Vagina (tissue), 2 donors: Measurements from ENCODE around the gene MAFF. TPM values are rescaled to one million over a fixed set of nuclear protein-coding genes. Genes with fewer than 3 reads are reported as not detected.
A peak's percentile ranks its signal among the peaks of the same experiment; 100 is the strongest.

Source experiments
- DNase-seq, 2 donors: peaks; one replicate each; pipeline ENCODE4 v3.0.0-alpha.2; 2017; ENCODE audit errors: extremely low spot score in 2 of 2
- H3K27ac ChIP-seq: fragments of 200-600 bp; sonication (generic); one replicate; pipeline ENCODE4 v1.5.1; 2019
- H3K27me3 ChIP-seq: fragments of 200-600 bp; sonication (generic); one replicate; pipeline ENCODE4 v1.5.1; 2019
- H3K36me3 ChIP-seq, 2 donors: fragments of 200-600 bp; sonication (generic); one replicate each; pipeline ENCODE4 v1.5.1; 2017 to 2019
- H3K4me1 ChIP-seq: fragments of 200-600 bp; sonication (generic); one replicate; pipeline ENCODE4 v1.5.1; 2019
- H3K4me3 ChIP-seq, 2 donors: fragments of 200-600 bp; sonication (generic); 1 replicate in 1 of 2; 2 replicates in 1 of 2; pipeline ENCODE4 v1.5.1; 2016 to 2019
- H3K9me3 ChIP-seq: fragments of 200-600 bp; sonication (generic); one replicate; pipeline ENCODE4 v1.5.1; 2019
- CTCF ChIP-seq, 3 experiments: fragments of 450-650 bp in 2 of 3; fragments of 200-600 bp in 1 of 3; sonication (generic) in 1 of 3; IDR thresholded peaks; one replicate each; pipeline ENCODE4 v1.5.1; 2017 to 2019; ENCODE audit warnings: antibody characterized with exemption in 3 of 3, mild to moderate bottlenecking in 2 of 3, moderate library complexity in 2 of 3
- POLR2A ChIP-seq, 2 donors: fragments of 450-650 bp; IDR thresholded peaks; one replicate each; pipeline ENCODE4 v1.6.1; 2017; ENCODE audit warnings: antibody characterized with exemption in 2 of 2, mild to moderate bottlenecking in 2 of 2, moderate library complexity in 2 of 2
- POLR2AphosphoS5 ChIP-seq, 2 donors: sonication (generic); formaldehyde crosslinking; IDR thresholded peaks; one replicate each; pipeline ENCODE4 v1.9.0; 2017; ENCODE audit warnings: antibody characterized with exemption in 2 of 2, mild to moderate bottlenecking in 2 of 2, low read depth in 1 of 2; ENCODE audit not compliant: insufficient read depth in 1 of 2
- intact Hi-C: fragments of 100-400 bp; cut with DNase I; formaldehyde crosslinking; loops from one replicate; pipeline ENCODE4 v1.15.1; 2023
- total RNA-seq: library from RNA; depleted of rRNA; stranded (reverse); fragments of >200 nt; gene quantifications from one replicate; pipeline ENCODE4 v1.2.3, GENCODE V29; 2016

The MAFF gene
- total RNA-seq, 1 donor from 2014 or later, result 90.6 TPM

- Histone ChIP-seq H3K4me1 (peaks cover 47% of the 10 kb centered on the region), H3K4me3 (no peak overlapping the region), H3K36me3 (no peaks in the 10 kb centered on the region), H3K27me3 (no peaks in the 10 kb centered on the region), H3K9me3 (no peaks in the 10 kb centered on the region), H3K27ac (no peak overlapping the region)
- TF ChIP-seq POLR2AphosphoS5 (IDR thresholded peaks at IDR 0.05; ENCODE audit: insufficient read depth in 1 of 2, low read depth in 1 of 2), result no peak
- DNase-seq, result peak in 1 of 2 donors; percentile 79
- intact Hi-C loops, result no loop called here
Measured at GRCh38 chr22:38207898-38208432, 6.2 kb downstream of the MAFF start.

GRCh38 chr22:38208551-38208968 is 6.8 kb downstream of the MAFF start:
- H3K36me3 ChIP-seq, result no peaks in the 10 kb centered on the region
- no peak for DNase-seq
- H3K4me1 ChIP-seq, result peaks cover 41% of the 10 kb centered on the region
- no peaks in the 10 kb centered on the region for H3K9me3 ChIP-seq
- no peak overlapping the region for H3K4me3 ChIP-seq
- H3K27me3 ChIP-seq, result no peaks in the 10 kb centered on the region
- intact Hi-C loops, result no loop called here
- no peak for TF ChIP-seq POLR2A (IDR thresholded peaks at IDR 0.05)
- no peak for TF ChIP-seq POLR2AphosphoS5 (IDR thresholded peaks at IDR 0.05; ENCODE audit: insufficient read depth in 1 of 2, low read depth in 1 of 2)
- no peak for TF ChIP-seq CTCF (IDR thresholded peaks at IDR 0.05)
- no peak overlapping the region for H3K27ac ChIP-seq

GRCh38 chr22:38211556-38211955 is 9.8 kb downstream of the MAFF start:
- no peak for DNase-seq
- TF ChIP-seq POLR2A (IDR thresholded peaks at IDR 0.05) (no peak), POLR2AphosphoS5 (IDR thresholded peaks at IDR 0.05; ENCODE audit: insufficient read depth in 1 of 2, low read depth in 1 of 2) (no peak), CTCF (IDR thresholded peaks at IDR 0.05) (no peak)
- Histone ChIP-seq H3K4me3 (no peak overlapping the region), H3K36me3 (no peaks in the 10 kb centered on the region), H3K27me3 (no peaks in the 10 kb centered on the region), H3K27ac (no peak overlapping the region), H3K9me3 (no peaks in the 10 kb centered on the region), H3K4me1 (peaks cover 22% of the 10 kb centered on the region)
- intact Hi-C loops, result no loop called here

- Histone ChIP-seq H3K9me3 (no peaks in the 10 kb centered on the region), H3K4me3 (no peak overlapping the region), H3K4me1 (peaks cover 22% of the 10 kb centered on the region), H3K27me3 (no peaks in the 10 kb centered on the region), H3K36me3 (no peaks in the 10 kb centered on the region), H3K27ac (no peak overlapping the region)
- no peak for TF ChIP-seq POLR2AphosphoS5 (IDR thresholded peaks at IDR 0.05; ENCODE audit: insufficient read depth in 1 of 2, low read depth in 1 of 2)
- no peak for TF ChIP-seq CTCF (IDR thresholded peaks at IDR 0.05)
- TF ChIP-seq POLR2A (IDR thresholded peaks at IDR 0.05), result no peak
- intact Hi-C loops, result no loop called here
- DNase-seq, result no peak
Measured at GRCh38 chr22:38212442-38212841, 10.6 kb downstream of the MAFF start.

- Histone ChIP-seq H3K36me3 (no peaks in the 10 kb centered on the region), H3K4me3 (no peak overlapping the region), H3K4me1 (peaks cover 23% of the 10 kb centered on the region), H3K27ac (peak overlapping the region; percentile 43), H3K9me3 (no peaks in the 10 kb centered on the region), H3K27me3 (no peaks in the 10 kb centered on the region)
- intact Hi-C loops, result no loop called here
- DNase-seq, result no peak
- TF ChIP-seq POLR2A (IDR thresholded peaks at IDR 0.05), result no peak
- TF ChIP-seq CTCF (IDR thresholded peaks at IDR 0.05), result no peak
- TF ChIP-seq POLR2AphosphoS5 (IDR thresholded peaks at IDR 0.05; ENCODE audit: insufficient read depth in 1 of 2, low read depth in 1 of 2), result no peak
Measured at GRCh38 chr22:38213319-38213989, 11.7 kb downstream of the MAFF start.
